Right lobe of liver (tissue), 6 donors: Measurements from ENCODE around the gene LETM1. TPM values are rescaled to one million over a fixed set of nuclear protein-coding genes. Genes with fewer than 3 reads are reported as not detected.

Source experiments
- ATAC-seq, 4 donors: fragments of 200-7000 bp; cut with Tn5 transposase; one replicate each; pipeline ENCODE4 v1.9.1; 2020; ENCODE audit warnings: mild to moderate bottlenecking in 4 of 4, moderate library complexity in 4 of 4
- DNase-seq, 3 donors: peaks; one replicate each; pipeline ENCODE4 v3.0.0-alpha.2; 2020
- H3K27ac ChIP-seq, 3 donors: fragments of 200-600 bp; one replicate each; pipeline ENCODE4 v1.8.0; 2022
- H3K27me3 ChIP-seq, 2 donors: fragments of 200-600 bp; one replicate each; pipeline ENCODE4 v1.8.0; 2022
- H3K36me3 ChIP-seq, 4 donors: fragments of 200-600 bp; sonication (generic) in 1 of 4; one replicate each; pipeline versions ENCODE4 v1.5.1 to v1.8.0; 2017 to 2022; ENCODE audit warnings: control low read depth in 1 of 4
- H3K4me1 ChIP-seq, 4 donors: fragments of 200-600 bp; sonication (generic) in 1 of 4; one replicate each; pipeline versions ENCODE4 v1.5.1 to v1.8.0; 2017 to 2022; ENCODE audit warnings: control low read depth in 1 of 4
- H3K4me3 ChIP-seq, 3 donors: fragments of 200-600 bp; one replicate each; pipeline ENCODE4 v1.8.0; 2022
- H3K9me3 ChIP-seq, 4 donors: fragments of 200-600 bp; sonication (generic) in 1 of 4; one replicate each; pipeline versions ENCODE4 v1.5.1 to v1.8.0; 2017 to 2022; ENCODE audit warnings: control low read depth in 1 of 4
- CTCF ChIP-seq, 4 donors: fragments of 200-600 bp in 3 of 4; fragments of 450-650 bp in 1 of 4; IDR thresholded peaks; one replicate each; pipeline versions ENCODE4 v1.5.1 to v1.8.0; 2016 to 2022; ENCODE audit warnings: antibody characterized with exemption in 4 of 4, mild to moderate bottlenecking in 2 of 4
- POLR2A ChIP-seq: fragments of 450-650 bp; IDR thresholded peaks from one replicate; pipeline ENCODE4 v1.6.1; 2017; ENCODE audit warnings: antibody characterized with exemption, mild to moderate bottlenecking
- WGBS: methylation state at CpG from one replicate; pipeline ENCODE4 v1.1.6; 2018; ENCODE audit warnings: low coverage, low lambda C conversion rate; ENCODE audit not compliant: insufficient coverage; ENCODE audit errors: missing lambda C conversion rate; 5-methylcytosine and 5-hydroxymethylcytosine counted together
- intact Hi-C, 2 donors: fragments of 100-400 bp; cut with DNase I; formaldehyde crosslinking; loops; one replicate each; pipeline versions ENCODE4 v1.11.2 to v1.14.1; 2022
- total RNA-seq, 6 experiments: library from RNA; depleted of rRNA in 2 of 6; stranded (reverse); fragments of >200 nt in 2 of 6; fragmentation: NEBNext Ultra II Directional in 3 of 6; extraction: Animal tissue kit (Norgen Biotek cat#: 25700) in 3 of 6; gene quantifications; one replicate each; pipeline versions ENCODE4 v1.1.0 to v1.2.4, GENCODE V29; 2016 to 2023
- donor health status: DM: no; HTN: yes; CAD: no.
- donor health status: DM: no; HTN: no; CAD: no.
- donor health status: DM: no; HTN: no; CAD: no.
- donor health status: DM: no; HTN: yes; CAD: no.
- donor health status: DM: no; HTN: yes; CAD: no.

Gene LETM1
- total RNA-seq, 6 experiments from 2014 or later = 18.1 to 31.0 (median 25.6) TPM

- DNase-seq (no peak), ATAC-seq (no peak)
- WGBS = 37% methylated on average over 17 of the region's 45 CpGs
- intact Hi-C loops = no loop called here
- Histone ChIP-seq H3K4me3 (no peak overlapping the region), H3K36me3 (no peaks in the 10 kb centered on the region), H3K9me3 (no peaks in the 10 kb centered on the region), H3K27me3 (no peaks in the 10 kb centered on the region), H3K4me1 (peaks cover 0 to 4% (median 0%) of the 10 kb centered on the region in 4 donors), H3K27ac (no peak overlapping the region)
- TF ChIP-seq POLR2A (no peak), CTCF (IDR thresholded peaks at IDR 0.05) (no peak)
These were observed 6.3 kb upstream of the LETM1 start for GRCh38 chr4:1862055-1862911.

GRCh38 chr4:1859389-1859753 lies 3.4 kb upstream of the LETM1 start:
- Histone ChIP-seq H3K36me3 (no peaks in the 10 kb centered on the region), H3K4me1 (peaks cover 0 to 8% (median 2%) of the 10 kb centered on the region in 4 donors), H3K27ac (no peak overlapping the region), H3K9me3 (no peaks in the 10 kb centered on the region), H3K4me3 (no peak overlapping the region), H3K27me3 (no peaks in the 10 kb centered on the region)
- no CpG with 5 or more reads among the region's 1 CpG for whole genome bisulfite sequencing
- intact Hi-C loops = no loop called here
- TF ChIP-seq CTCF (IDR thresholded peaks at IDR 0.05) (no peak), POLR2A (no peak)
- ATAC-seq = no peak
- no peak for DNase-seq

- ATAC-seq = no peak
- intact Hi-C loops = no loop called here
- no CpG with 5 or more reads among the region's 5 CpGs for WGBS
These were observed 2.0 kb upstream of the LETM1 start for GRCh38 chr4:1857931-1858330.

GRCh38 chr4:1856943-1857699 lies 1.2 kb upstream of the LETM1 start:
- WGBS = 7% methylated on average over 11 of the region's 32 CpGs
- H3K9me3 ChIP-seq = no peaks in the 10 kb centered on the region
- no peaks in the 10 kb centered on the region for H3K36me3 ChIP-seq
- ATAC-seq = peak in 2 of 4 donors; percentile 1 to 2
- intact Hi-C loops = no loop called here
- peak in 1 of 3 donors; percentile 63 for DNase-seq
- no peaks in the 10 kb centered on the region for H3K27me3 ChIP-seq
- H3K4me1 ChIP-seq = peaks cover 0 to 8% (median 1%) of the 10 kb centered on the region in 4 donors
- peak overlapping the region in 1 of 3 donors; percentile 33 for H3K27ac ChIP-seq
- TF ChIP-seq POLR2A (no peak), CTCF (IDR thresholded peaks at IDR 0.05) (no peak)
- H3K4me3 ChIP-seq = peak overlapping the region; percentile 85 to 91 (median 90)

More at GRCh38 chr4:1857931-1858330, 2.0 kb upstream of the LETM1 start:
- no peak for DNase-seq
- no peaks in the 10 kb centered on the region for H3K27me3 ChIP-seq
- H3K9me3 ChIP-seq = no peaks in the 10 kb centered on the region
- no peaks in the 10 kb centered on the region for H3K36me3 ChIP-seq
- no peak overlapping the region for H3K27ac ChIP-seq
- H3K4me1 ChIP-seq = peaks cover 0 to 8% (median under 1%) of the 10 kb centered on the region in 4 donors
- no peak overlapping the region for H3K4me3 ChIP-seq
- TF ChIP-seq CTCF (IDR thresholded peaks at IDR 0.05) (no peak), POLR2A (no peak)
